Fibroblast of lung (primary cell): Measurements from ENCODE around the gene KIAA0040.

Experiments used
- EZH2 ChIP-seq: IDR thresholded peaks from 2 replicates; pipeline ENCODE4 v1.5.1; 2012; ENCODE audit warnings: low read length, control low read depth, mild to moderate bottlenecking; ENCODE audit errors: missing control alignments
- TF ChIP-seq, protein P1 (sequence below), 2 donors: IDR thresholded peaks in 1 of 2; conservative IDR thresholded peaks in 1 of 2; 1 replicate in 1 of 2; 2 replicates in 1 of 2; pipeline ENCODE4 v1.5.1; 2011 to 2012; ENCODE audit warnings: low read length in 2 of 2, control low read depth in 1 of 2, inconsistent platforms in 1 of 2, low read depth in 1 of 2, mild to moderate bottlenecking in 1 of 2

DNA sequence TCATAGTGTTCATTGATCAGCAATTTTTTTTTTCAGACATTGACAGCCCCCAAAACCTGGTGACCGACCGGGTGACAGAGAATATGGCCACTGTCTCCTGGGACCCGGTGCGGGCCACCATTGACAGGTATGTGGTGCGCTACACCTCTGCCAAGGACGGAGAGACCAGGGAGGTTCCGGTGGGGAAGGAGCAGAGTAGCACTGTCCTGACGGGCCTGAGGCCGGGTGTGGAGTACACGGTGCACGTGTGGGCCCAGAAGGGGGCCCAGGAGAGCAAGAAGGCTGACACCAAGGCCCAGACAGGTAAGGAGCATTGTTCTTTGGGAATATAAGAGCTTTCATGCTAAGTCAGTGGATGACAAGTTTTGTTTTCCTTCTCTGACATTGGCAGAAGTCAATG is 75.7 kb downstream of the KIAA0040 start:
- TF ChIP-seq, protein P1, sequence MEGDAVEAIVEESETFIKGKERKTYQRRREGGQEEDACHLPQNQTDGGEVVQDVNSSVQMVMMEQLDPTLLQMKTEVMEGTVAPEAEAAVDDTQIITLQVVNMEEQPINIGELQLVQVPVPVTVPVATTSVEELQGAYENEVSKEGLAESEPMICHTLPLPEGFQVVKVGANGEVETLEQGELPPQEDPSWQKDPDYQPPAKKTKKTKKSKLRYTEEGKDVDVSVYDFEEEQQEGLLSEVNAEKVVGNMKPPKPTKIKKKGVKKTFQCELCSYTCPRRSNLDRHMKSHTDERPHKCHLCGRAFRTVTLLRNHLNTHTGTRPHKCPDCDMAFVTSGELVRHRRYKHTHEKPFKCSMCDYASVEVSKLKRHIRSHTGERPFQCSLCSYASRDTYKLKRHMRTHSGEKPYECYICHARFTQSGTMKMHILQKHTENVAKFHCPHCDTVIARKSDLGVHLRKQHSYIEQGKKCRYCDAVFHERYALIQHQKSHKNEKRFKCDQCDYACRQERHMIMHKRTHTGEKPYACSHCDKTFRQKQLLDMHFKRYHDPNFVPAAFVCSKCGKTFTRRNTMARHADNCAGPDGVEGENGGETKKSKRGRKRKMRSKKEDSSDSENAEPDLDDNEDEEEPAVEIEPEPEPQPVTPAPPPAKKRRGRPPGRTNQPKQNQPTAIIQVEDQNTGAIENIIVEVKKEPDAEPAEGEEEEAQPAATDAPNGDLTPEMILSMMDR (conservative IDR thresholded peaks at IDR 0.05 in 1 of 2, IDR thresholded peaks at IDR 0.05 in 1 of 2; ENCODE audit: low read depth in 1 of 2, low read length in 2 of 2), result no peak
- no peak for TF ChIP-seq EZH2
